H1 (cell line): Measurements from ENCODE around the gene C11orf58. TPM values are rescaled to one million over a fixed set of nuclear protein-coding genes. Genes with fewer than 3 reads are reported as not detected.

Source experiments
- CTCF ChIA-PET: fragments of 300-600 bp; sonication (Branson Sonifier 250); formaldehyde crosslinking; loops from one replicate; lab custom pipeline; 2021; ENCODE audit not compliant: partially characterized antibody; lab: Charles Lee
- POLR2A ChIA-PET: fragments of 300-600 bp; sonication (Branson Sonifier 250); formaldehyde crosslinking; loops from one replicate; lab custom pipeline; 2021; ENCODE audit warnings: inconsistent platforms; ENCODE audit not compliant: partially characterized antibody; lab: Charles Lee
- DNase-seq, 2 experiments: peaks; one replicate each; pipeline versions ENCODE4 v3.0.0 to v3.0.0-alpha.2; 2010 to 2022; ENCODE audit warnings: low spot score in 2 of 2, low read depth in 1 of 2, mixed read lengths in 1 of 2
- FAIRE-seq: peaks from 2 replicates; lab custom pipeline; 2011; peaks lifted over from hg19 to GRCh38; lab: Jason Lieb, UNC
- H2AFZ ChIP-seq: 2 replicates; pipeline ENCODE4 v1.8.1; 2012; ENCODE audit warnings: low read length, inconsistent platforms
- H2AK5ac ChIP-seq: 2 replicates; pipeline ENCODE4 v1.6.1; 2013; ENCODE audit warnings: low read depth, low read length
- H2BK120ac ChIP-seq: replicated peaks from 2 replicates; pipeline ENCODE3; 2013; ENCODE audit warnings: low read depth, low read length, inconsistent platforms
- H2BK12ac ChIP-seq: 2 replicates; pipeline ENCODE4 v1.6.1; 2013; ENCODE audit warnings: low read depth, low read length
- H2BK15ac ChIP-seq: 2 replicates; pipeline ENCODE4 v1.6.1; 2013; ENCODE audit warnings: low read length
- H2BK20ac ChIP-seq: 2 replicates; pipeline ENCODE4 v1.6.1; 2013; ENCODE audit warnings: low read length
- H2BK5ac ChIP-seq: 2 replicates; pipeline ENCODE4 v1.6.1; 2013; ENCODE audit warnings: low read depth, low read length
- H3K14ac ChIP-seq: 2 replicates; pipeline ENCODE4 v1.6.1; 2013; ENCODE audit warnings: inconsistent platforms; ENCODE audit not compliant: insufficient read length
- H3K18ac ChIP-seq: 2 replicates; pipeline ENCODE4 v1.6.1; 2013; ENCODE audit warnings: low read length; ENCODE audit errors: extremely low read depth
- H3K23ac ChIP-seq: 2 replicates; pipeline ENCODE4 v1.6.1; 2013; ENCODE audit warnings: inconsistent platforms; ENCODE audit not compliant: insufficient read length
- H3K23me2 ChIP-seq: 2 replicates; pipeline ENCODE4 v1.6.1; 2013; ENCODE audit warnings: low read depth, low read length
- H3K27ac ChIP-seq: 2 replicates; pipeline ENCODE4 v1.6.1; 2011; ENCODE audit warnings: low read depth, low read length, inconsistent platforms
- H3K27me3 ChIP-seq, 4 experiments: replicated peaks in 1 of 4; 1 replicate in 1 of 4; 2 replicates in 3 of 4; pipeline versions ENCODE4 v1.6.1 to v1.8.1; 2011 to 2013; ENCODE audit warnings: low read length in 3 of 4, mild to moderate bottlenecking in 3 of 4, inconsistent platforms in 2 of 4, mixed read lengths in 2 of 4, moderate library complexity in 1 of 4; ENCODE audit not compliant: control insufficient read depth in 3 of 4, insufficient read depth in 3 of 4; ENCODE audit errors: extremely low read depth in 1 of 4
- H3K36me3 ChIP-seq, 4 experiments: 2 replicates each; pipeline versions ENCODE4 v1.6.1 to v1.8.1; 2011 to 2013; ENCODE audit warnings: mild to moderate bottlenecking in 4 of 4, low read length in 3 of 4, moderate library complexity in 2 of 4, control low read depth in 1 of 4, inconsistent platforms in 1 of 4; ENCODE audit not compliant: insufficient read depth in 4 of 4, control insufficient read depth in 2 of 4
- H3K4ac ChIP-seq: replicated peaks from 2 replicates; pipeline ENCODE3; 2013; ENCODE audit warnings: low read length, low read depth, mixed read lengths, inconsistent platforms; ENCODE audit not compliant: insufficient read length
- H3K4me1 ChIP-seq, 4 experiments: replicated peaks in 1 of 4; 1 replicate in 1 of 4; 2 replicates in 3 of 4; pipeline versions ENCODE4 v1.6.1 to v1.8.1; 2011 to 2013; ENCODE audit warnings: low read length in 3 of 4, inconsistent platforms in 2 of 4, mixed read lengths in 1 of 4; ENCODE audit not compliant: insufficient read depth in 4 of 4, control insufficient read depth in 3 of 4
- H3K4me2 ChIP-seq, 2 experiments: 2 replicates each; pipeline versions ENCODE4 v1.6.1 to v1.8.1; 2011 to 2013; ENCODE audit warnings: low read depth in 2 of 2, low read length in 2 of 2, control low read depth in 1 of 2, inconsistent platforms in 1 of 2, mild to moderate bottlenecking in 1 of 2; ENCODE audit not compliant: insufficient read depth in 1 of 2
- H3K4me3 ChIP-seq, 4 experiments: fragments of 200-600, 300-600 bp in 1 of 4; sonication (generic), shearing (Covaris generic), sonication (Bioruptor Twin) in 1 of 4; 2 replicates each; pipeline versions ENCODE4 v1.5.1 to v1.8.1; 2011 to 2016; ENCODE audit warnings: low read length in 4 of 4, low read depth in 3 of 4, control low read depth in 2 of 4, inconsistent platforms in 2 of 4, mild to moderate bottlenecking in 2 of 4, mixed read lengths in 1 of 4, moderate library complexity in 1 of 4; ENCODE audit not compliant: insufficient read depth in 2 of 4; ENCODE audit errors: extremely low read depth in 1 of 4
- H3K56ac ChIP-seq: replicated peaks from 2 replicates; pipeline ENCODE3; 2013; ENCODE audit warnings: low read depth, mild to moderate bottlenecking, mixed read lengths, low read length, inconsistent platforms; ENCODE audit not compliant: insufficient read length
- H3K79me1 ChIP-seq: 2 replicates; pipeline ENCODE4 v1.6.1; 2013; ENCODE audit warnings: low read depth, low read length, control low read depth
- H3K79me2 ChIP-seq, 2 experiments: 2 replicates each; pipeline versions ENCODE4 v1.6.1 to v1.8.1; 2012 to 2013; ENCODE audit warnings: low read length in 2 of 2, mild to moderate bottlenecking in 2 of 2, inconsistent platforms in 1 of 2; ENCODE audit not compliant: insufficient read depth in 2 of 2, control insufficient read depth in 1 of 2
- H3K9ac ChIP-seq, 4 experiments: replicated peaks in 1 of 4; 1 replicate in 1 of 4; 2 replicates in 3 of 4; pipeline versions ENCODE4 v1.6.1 to v1.8.1; 2011 to 2013; ENCODE audit warnings: low read depth in 3 of 4, low read length in 3 of 4, control low read depth in 2 of 4, mild to moderate bottlenecking in 2 of 4, moderate library complexity in 2 of 4, inconsistent platforms in 1 of 4; ENCODE audit errors: extremely low read depth in 1 of 4
- H3K9me3 ChIP-seq, 2 experiments: 2 replicates each; pipeline versions ENCODE4 v1.6.1 to v1.8.1; 2012 to 2013; ENCODE audit warnings: mild to moderate bottlenecking in 2 of 2, moderate library complexity in 2 of 2, control low read depth in 1 of 2, inconsistent platforms in 1 of 2, low read depth in 1 of 2, low read length in 1 of 2, mixed read lengths in 1 of 2; ENCODE audit not compliant: insufficient read depth in 2 of 2
- H4K20me1 ChIP-seq, 2 experiments: replicated peaks in 1 of 2; 2 replicates each; pipeline versions ENCODE3 to v1.8.1; 2011 to 2013; ENCODE audit warnings: inconsistent platforms in 2 of 2, low read length in 2 of 2, mild to moderate bottlenecking in 1 of 2; ENCODE audit not compliant: insufficient read depth in 2 of 2, control insufficient read depth in 1 of 2
- H4K5ac ChIP-seq: 2 replicates; pipeline ENCODE4 v1.6.1; 2013; ENCODE audit warnings: low read length, low read depth, mixed read lengths, inconsistent platforms; ENCODE audit not compliant: insufficient read length
- H4K8ac ChIP-seq: 2 replicates; pipeline ENCODE4 v1.8.0; 2013; ENCODE audit warnings: mild to moderate bottlenecking, moderate library complexity, low read length, inconsistent platforms; ENCODE audit not compliant: insufficient read depth; ENCODE audit errors: extremely low read depth
- H4K91ac ChIP-seq: replicated peaks from 2 replicates; pipeline ENCODE3; 2013; ENCODE audit warnings: low read length, mixed read lengths, inconsistent platforms; ENCODE audit not compliant: insufficient read length
- WGBS, 2 experiments: shearing (Covaris generic) in 1 of 2; methylation state at CpG; one replicate each; pipeline versions ENCODE4 v1.1.6 to v1.1.7; 2013 to 2015; ENCODE audit warnings: low lambda C conversion rate in 2 of 2, mixed read lengths in 2 of 2, inconsistent platforms in 1 of 2, low coverage in 1 of 2, missing lambda C conversion rate in 1 of 2; ENCODE audit not compliant: insufficient replicate concordance in 2 of 2, insufficient coverage in 1 of 2, insufficient read length in 1 of 2; ENCODE audit errors: extremely low coverage in 1 of 2, missing lambda C conversion rate in 1 of 2; 5-methylcytosine and 5-hydroxymethylcytosine counted together
- polyA plus RNA-seq, 7 experiments: library from polyadenylated mRNA; depleted of rRNA in 3 of 7; stranded (reverse) in 5 of 7; unstranded in 2 of 7; fragments of >200 nt in 5 of 7; fragments of 200-250 nt in 2 of 7; gene quantifications; 1 replicate in 5 of 7; 2 replicates in 1 of 7; 4 replicates in 1 of 7; pipeline versions ENCODE4 v1.2.1 to v1.2.3, GENCODE V29; 2011 to 2013; ENCODE audit warnings: missing spikeins in 2 of 7, mixed read lengths in 2 of 7
- total RNA-seq: library from RNA; stranded (reverse); fragmentation: NEBNext Ultra II Directional; extraction: Animal tissue kit (Norgen Biotek cat#: 25700); gene quantifications from 2 replicates; pipeline ENCODE4 v1.2.1, GENCODE V29; 2021
- TF ChIP-seq, protein P1 (sequence below): IDR thresholded peaks from 2 replicates; pipeline ENCODE4 v1.6.1; 2011; ENCODE audit warnings: low read length, improper control_type of control experiment

Gene C11orf58
- total and polyA plus RNA-seq, 2 of the 8 experiments (the other 6 are each of a cell fraction or from before 2014, with no cell fraction given): 70.7 to 181 TPM

- Histone ChIP-seq H3K27ac (no peak overlapping the region), H3K27me3 (peaks cover 0 to 2% (median 0%) of the 10 kb centered on the region in 4 experiments; a peak in 1 of 7 replicates), H4K20me1 (no peaks in the 10 kb centered on the region), H3K14ac (no peak overlapping the region), H2BK12ac (no peak overlapping the region), H3K79me2 (no peaks in the 10 kb centered on the region), H2BK20ac (no peak overlapping the region), H3K36me3 (no peaks in the 10 kb centered on the region), H3K4me1 (no peaks in the 10 kb centered on the region), H2BK120ac (no peak overlapping the region), H3K9me3 (no peaks in the 10 kb centered on the region), H3K18ac (no peak overlapping the region), H4K8ac (no peak overlapping the region), H4K5ac (no peak overlapping the region), H3K9ac (no peak overlapping the region), H2AFZ (no peak overlapping the region), H2BK5ac (no peak overlapping the region), H3K4me2 (no peak overlapping the region), H2BK15ac (no peak overlapping the region), H3K4me3 (no peak overlapping the region), H3K56ac (no peak overlapping the region), H3K4ac (no peak overlapping the region), H4K91ac (peak overlapping the region; percentile 32), H3K23ac (no peak overlapping the region), H2AK5ac (no peak overlapping the region), H3K23me2 (no peaks in the 10 kb centered on the region), H3K79me1 (no peaks in the 10 kb centered on the region)
- ChIA-PET CTCF (interaction anchor here (0.9 to 2.4 kb wide), 5 partner anchors 11 to 342 kb away, joined by 3 to 15 read pairs (median 3); no protein-coding TSS in a partner anchor), POLR2A (interaction anchor here (1.3 kb wide), 1 partner anchor 29 kb away, joined by 4 read pairs; the partner anchor contains the start of gene C11orf58)
- FAIRE-seq (no peak), DNase-seq (no peak)
- 83% methylated on average over 4 of the region's 4 CpGs; no CpG with 5 or more reads in 1 of the 2 experiments for WGBS, 2 experiments
- TF ChIP-seq, protein P1, sequence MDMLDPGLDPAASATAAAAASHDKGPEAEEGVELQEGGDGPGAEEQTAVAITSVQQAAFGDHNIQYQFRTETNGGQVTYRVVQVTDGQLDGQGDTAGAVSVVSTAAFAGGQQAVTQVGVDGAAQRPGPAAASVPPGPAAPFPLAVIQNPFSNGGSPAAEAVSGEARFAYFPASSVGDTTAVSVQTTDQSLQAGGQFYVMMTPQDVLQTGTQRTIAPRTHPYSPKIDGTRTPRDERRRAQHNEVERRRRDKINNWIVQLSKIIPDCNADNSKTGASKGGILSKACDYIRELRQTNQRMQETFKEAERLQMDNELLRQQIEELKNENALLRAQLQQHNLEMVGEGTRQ: no peak
Observed at GRCh38 chr11:16767957-16768356, 29.5 kb downstream of the C11orf58 start.
